22Rv1 (cell line): ENCODE data around the gene TMEM190.
"Not testable (repeated sequence)": the region's sequence is repeated elsewhere in the genome, so short reads cannot be mapped to it uniquely, and the experiment has no call there.

Experiments used
- H3K27ac ChIP-seq: fragments of 450-650 bp; 2 replicates; pipeline ENCODE4 v1.5.1; 2017
- ZFX ChIP-seq: fragments of 450-650 bp; IDR thresholded peaks from 2 replicates; pipeline ENCODE4 v1.6.1; 2017; ENCODE audit warnings: antibody characterized with exemption, borderline replicate concordance
- TF ChIP-seq, protein P1 (sequence below): fragments of 450-650 bp; IDR thresholded peaks from 2 replicates; pipeline ENCODE4 v1.5.1; 2017; ENCODE audit warnings: mild to moderate bottlenecking

The TMEM190 gene

DNA sequence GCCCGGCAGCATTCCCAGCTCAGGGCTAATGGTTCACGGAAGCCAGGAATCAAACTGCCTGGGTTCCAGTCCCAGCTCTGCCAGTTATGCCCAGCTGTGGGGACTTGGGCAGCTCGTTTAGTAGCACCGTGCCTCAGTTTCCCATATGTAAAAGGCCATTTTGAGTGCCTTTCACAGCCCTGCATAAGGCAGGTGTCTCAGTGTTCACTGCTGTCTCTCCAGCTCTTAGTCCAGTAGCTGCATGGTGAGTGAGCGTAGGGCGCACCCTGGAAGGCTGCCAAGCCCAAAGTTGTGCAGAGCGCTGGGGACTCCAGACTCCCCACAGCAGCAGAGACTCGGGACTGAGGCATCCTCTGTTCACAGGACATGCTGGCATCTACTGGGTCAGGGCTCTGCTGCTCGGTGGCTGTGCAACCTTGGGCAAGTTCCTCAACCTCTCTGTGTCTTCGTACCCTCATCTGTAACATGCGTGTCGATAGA is 14.6 kb downstream of the TMEM190 start:
- TF ChIP-seq, protein P1, sequence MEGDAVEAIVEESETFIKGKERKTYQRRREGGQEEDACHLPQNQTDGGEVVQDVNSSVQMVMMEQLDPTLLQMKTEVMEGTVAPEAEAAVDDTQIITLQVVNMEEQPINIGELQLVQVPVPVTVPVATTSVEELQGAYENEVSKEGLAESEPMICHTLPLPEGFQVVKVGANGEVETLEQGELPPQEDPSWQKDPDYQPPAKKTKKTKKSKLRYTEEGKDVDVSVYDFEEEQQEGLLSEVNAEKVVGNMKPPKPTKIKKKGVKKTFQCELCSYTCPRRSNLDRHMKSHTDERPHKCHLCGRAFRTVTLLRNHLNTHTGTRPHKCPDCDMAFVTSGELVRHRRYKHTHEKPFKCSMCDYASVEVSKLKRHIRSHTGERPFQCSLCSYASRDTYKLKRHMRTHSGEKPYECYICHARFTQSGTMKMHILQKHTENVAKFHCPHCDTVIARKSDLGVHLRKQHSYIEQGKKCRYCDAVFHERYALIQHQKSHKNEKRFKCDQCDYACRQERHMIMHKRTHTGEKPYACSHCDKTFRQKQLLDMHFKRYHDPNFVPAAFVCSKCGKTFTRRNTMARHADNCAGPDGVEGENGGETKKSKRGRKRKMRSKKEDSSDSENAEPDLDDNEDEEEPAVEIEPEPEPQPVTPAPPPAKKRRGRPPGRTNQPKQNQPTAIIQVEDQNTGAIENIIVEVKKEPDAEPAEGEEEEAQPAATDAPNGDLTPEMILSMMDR, result no peak
- no peak for TF ChIP-seq ZFX
- H3K27ac ChIP-seq, result peak overlapping the region; percentile 98

GRCh38 chr19:55391702-55392615 is 15.3 kb downstream of the TMEM190 start:
- H3K27ac ChIP-seq, result peak overlapping the region; percentile 98
- TF ChIP-seq ZFX, result no peak
- TF ChIP-seq, protein P1, result no peak

DNA sequence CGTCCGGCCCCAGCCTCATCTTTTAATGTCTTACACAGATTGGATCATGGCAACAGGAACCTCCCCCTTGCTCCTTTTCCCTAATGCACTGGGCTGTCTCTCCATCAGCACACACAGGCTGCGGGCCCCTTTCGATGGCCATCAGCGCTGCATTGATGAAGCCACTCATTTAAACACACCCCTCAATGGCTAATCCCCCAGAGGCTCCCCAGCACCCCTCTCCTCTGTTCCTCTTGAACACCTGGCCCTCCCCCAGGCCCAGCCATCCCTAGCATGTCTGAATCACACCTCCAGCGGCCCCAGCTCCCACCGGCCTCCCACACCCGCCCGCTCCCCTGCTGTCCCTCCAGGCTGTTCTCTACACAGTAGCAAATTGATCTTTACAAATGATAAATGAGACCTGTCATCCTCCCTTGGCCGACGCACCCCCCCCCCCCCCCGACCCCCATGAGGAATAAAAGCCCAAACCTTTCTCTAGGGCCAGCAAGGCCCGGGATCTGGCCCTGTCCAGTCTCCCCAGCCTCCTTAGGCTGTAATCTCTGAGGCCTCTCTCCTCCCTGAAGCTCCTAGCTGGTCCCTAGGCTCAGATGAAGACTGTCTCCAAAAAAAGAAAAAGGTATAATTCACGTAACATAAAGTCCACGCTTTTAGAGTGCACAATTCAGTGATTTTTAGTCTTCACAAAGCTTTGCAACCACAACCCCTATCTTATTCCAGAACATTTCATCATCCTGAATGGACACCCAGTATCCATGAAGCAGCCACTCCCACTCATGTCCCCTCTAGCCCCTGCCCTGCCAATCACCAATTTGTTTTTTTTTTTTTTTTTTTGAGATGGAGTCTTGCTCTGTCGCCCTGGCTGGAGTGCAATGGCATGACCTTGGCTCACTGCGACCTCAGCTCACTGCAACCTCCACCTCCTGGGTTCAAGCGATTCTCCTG is 16.5 kb downstream of the TMEM190 start:
- no peak for TF ChIP-seq ZFX
- TF ChIP-seq, protein P1, result no peak
- H3K27ac ChIP-seq, result peak overlapping the region; percentile 32; the same call in 1 of the 2 replicates

DNA sequence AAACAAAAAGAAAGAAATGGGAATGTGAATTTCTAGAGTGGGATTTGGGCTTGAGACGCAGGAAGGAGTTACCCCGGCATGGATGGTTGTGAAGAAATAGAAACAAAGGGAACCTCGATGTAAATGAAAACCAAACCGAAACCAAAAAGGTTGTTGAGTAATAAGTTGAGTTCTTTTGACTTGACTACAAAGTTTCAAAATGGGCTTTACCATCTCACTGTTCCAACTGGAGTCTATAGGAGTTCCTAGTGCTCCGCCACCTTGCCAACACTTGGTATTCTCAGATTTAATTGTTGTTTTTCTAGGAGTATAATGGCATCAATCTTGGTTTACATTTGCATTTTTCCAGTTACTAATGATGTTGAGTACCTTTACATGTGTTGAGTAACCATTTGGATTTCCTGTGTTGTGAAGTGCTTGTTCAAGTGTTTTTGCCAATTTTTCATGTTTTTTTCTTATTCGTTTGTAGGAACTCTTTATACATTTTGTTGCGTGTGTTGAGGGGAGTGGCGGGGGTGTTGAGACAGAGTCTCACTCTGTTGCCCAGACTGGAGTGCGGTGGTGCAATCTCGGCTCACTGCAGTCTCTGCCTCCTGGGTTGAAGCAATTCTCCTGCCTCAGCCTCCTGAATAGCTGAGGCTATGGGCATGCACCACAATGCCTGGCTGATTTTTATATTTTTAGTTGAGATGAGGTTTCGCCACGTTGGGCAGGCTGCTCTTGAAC is 21.7 kb downstream of the TMEM190 start:
- H3K27ac ChIP-seq, result no peak overlapping the region
- TF ChIP-seq ZFX, result no peak
- TF ChIP-seq, protein P1, result no peak

GRCh38 chr19:55400281-55401087 is 23.9 kb downstream of the TMEM190 start:
- TF ChIP-seq, protein P1, result no peak
- TF ChIP-seq ZFX, result no peak
- peak overlapping the region; percentile 49 for H3K27ac ChIP-seq

DNA sequence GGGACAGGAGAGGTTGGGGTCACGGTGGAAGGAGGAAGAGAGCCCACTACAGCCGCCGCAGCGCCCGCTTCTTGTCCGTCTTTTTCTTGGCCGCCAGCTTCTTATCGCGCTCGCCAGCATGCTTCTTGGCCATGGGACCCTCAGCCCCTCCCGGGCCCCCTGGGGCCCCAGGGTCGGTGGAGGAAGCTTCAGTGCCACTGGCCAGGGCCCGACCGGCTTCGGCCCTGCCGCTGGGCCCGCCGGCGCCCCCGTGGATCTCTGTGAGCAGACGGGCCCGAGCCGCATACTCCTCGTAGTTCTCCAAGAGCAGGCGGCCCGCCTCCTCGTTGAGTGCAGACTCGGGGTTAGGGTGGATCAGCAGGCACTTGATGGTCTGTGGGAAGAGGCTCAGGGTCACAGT is 24.8 kb downstream of the TMEM190 start:
- not testable (repeated sequence) for H3K27ac ChIP-seq
